ENCODE measurements around the gene AACS.

DNA sequence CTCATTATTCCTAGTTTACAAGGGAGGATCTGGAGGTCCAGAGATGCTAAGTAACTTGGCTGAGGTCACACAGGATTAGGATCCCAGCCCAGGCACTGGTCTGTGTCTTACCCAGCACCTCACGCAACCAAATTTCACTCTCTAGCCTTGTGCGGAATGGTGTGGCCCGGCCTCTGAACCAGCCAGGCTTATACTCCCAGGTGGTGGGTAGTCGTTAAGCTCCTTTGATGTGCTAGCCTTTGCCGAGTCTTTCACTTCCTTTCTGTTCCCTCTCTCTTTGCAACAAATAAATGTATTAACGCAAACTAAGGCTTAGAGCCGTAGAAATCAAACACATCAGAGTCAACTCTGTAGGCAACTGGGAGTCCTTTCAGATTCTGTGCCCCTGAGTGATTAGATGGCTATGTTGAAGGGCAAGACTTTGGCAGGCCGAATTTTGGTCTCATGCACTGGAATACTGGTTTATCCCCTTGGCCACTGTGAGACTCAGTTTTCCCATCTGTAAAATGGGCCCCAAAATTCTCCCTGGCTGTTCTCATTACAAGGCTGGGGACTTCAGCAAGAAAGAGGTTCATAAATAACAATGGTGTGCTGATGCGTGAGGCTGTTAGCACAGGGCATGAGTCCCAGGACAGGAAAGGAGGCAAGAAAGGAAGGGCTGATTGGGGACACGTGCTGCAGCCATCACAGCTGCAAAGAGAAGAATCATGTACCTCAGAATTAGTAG is 126.3 kb downstream of the AACS start:
- TF ChIP-seq FOXK2 (IDR thresholded peaks at IDR 0.05) (no peak), HDGF (IDR thresholded peaks at IDR 0.05; ENCODE audit: borderline replicate concordance) (no peak), ZNF384 (IDR thresholded peaks at IDR 0.05) (no peak), FOXA1 (IDR thresholded peaks at IDR 0.05) (no peak), FOXM1 (IDR thresholded peaks at IDR 0.05; ENCODE audit: borderline replicate concordance) (no peak), L3MBTL2 (conservative IDR thresholded peaks at IDR 0.05) (no peak), SP1 (IDR thresholded peaks at IDR 0.05) (no peak)
